ENCODE results near the gene TBX20.
"Not testable (repeated sequence)": the region's sequence is repeated elsewhere in the genome, so short reads cannot be mapped to it uniquely, and the experiment has no call there.

DNA sequence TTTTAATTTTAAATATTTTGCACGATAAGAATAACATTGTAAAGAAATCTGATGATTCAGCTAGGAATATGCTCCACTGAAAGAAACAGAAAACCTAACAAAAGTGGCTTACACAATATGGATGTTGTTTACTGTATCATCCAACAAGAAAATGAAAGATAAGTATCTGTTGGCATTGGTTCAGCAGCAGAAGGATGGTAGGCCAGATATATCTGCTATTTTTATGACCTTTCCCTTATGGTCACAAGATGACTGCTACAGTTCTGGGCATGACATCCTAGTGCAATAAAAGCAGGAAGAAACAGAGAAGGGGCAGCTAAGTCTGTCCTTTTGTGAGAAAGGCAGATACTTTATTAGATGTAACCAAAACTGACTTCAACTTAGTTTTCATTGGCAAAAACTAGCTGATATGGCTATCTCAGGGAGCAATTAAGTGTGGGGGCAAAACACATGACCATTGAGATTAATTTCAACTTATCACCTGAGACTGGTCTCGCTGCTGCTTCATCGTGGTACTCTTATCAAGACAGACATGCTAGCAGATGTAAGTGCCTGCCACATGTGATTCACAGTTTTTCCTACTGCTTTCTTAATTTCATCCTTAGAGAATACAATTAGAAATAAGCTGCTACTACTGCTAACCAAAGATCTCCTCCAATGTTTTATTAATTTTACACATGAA lies 92.7 kb downstream of the TBX20 start:
- TF ChIP-seq, protein P1, sequence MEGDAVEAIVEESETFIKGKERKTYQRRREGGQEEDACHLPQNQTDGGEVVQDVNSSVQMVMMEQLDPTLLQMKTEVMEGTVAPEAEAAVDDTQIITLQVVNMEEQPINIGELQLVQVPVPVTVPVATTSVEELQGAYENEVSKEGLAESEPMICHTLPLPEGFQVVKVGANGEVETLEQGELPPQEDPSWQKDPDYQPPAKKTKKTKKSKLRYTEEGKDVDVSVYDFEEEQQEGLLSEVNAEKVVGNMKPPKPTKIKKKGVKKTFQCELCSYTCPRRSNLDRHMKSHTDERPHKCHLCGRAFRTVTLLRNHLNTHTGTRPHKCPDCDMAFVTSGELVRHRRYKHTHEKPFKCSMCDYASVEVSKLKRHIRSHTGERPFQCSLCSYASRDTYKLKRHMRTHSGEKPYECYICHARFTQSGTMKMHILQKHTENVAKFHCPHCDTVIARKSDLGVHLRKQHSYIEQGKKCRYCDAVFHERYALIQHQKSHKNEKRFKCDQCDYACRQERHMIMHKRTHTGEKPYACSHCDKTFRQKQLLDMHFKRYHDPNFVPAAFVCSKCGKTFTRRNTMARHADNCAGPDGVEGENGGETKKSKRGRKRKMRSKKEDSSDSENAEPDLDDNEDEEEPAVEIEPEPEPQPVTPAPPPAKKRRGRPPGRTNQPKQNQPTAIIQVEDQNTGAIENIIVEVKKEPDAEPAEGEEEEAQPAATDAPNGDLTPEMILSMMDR (IDR thresholded peaks at IDR 0.05): not testable (repeated sequence)
- TF ChIP-seq ZFX (IDR thresholded peaks at IDR 0.05; ENCODE audit: borderline replicate concordance): not testable (repeated sequence)

Data from 22Rv1 (cell line).